Psoas muscle (tissue), 8 donors: ENCODE measurements around the gene TFB2M. TPM values are rescaled to one million over a fixed set of nuclear protein-coding genes. Genes with fewer than 3 reads are reported as not detected.

Source experiments
- ATAC-seq, 4 donors: fragments of 200-7000 bp; cut with Tn5 transposase; one replicate each; pipeline ENCODE4 v1.9.1; 2020; ENCODE audit warnings: moderate library complexity in 3 of 4, mild to moderate bottlenecking in 2 of 4
- DNase-seq, 2 donors: peaks; one replicate each; pipeline ENCODE4 v3.0.0-alpha.2; 2020
- H3K27ac ChIP-seq: fragments of 200-600 bp; one replicate; pipeline ENCODE4 v1.8.0; 2022
- H3K27me3 ChIP-seq, 3 donors: fragments of 200-600 bp in 1 of 3; one replicate each; pipeline versions ENCODE4 v1.6.1 to v1.8.0; 2013 to 2022; ENCODE audit warnings: low read length in 2 of 3, mild to moderate bottlenecking in 2 of 3, moderate library complexity in 1 of 3; ENCODE audit not compliant: insufficient read depth in 3 of 3
- H3K36me3 ChIP-seq, 2 donors: fragments of 200-600 bp in 1 of 2; one replicate each; pipeline versions ENCODE4 v1.6.1 to v1.8.0; 2013 to 2022; ENCODE audit warnings: low read depth in 1 of 2, mild to moderate bottlenecking in 1 of 2, moderate library complexity in 1 of 2; ENCODE audit not compliant: insufficient read depth in 1 of 2
- H3K4me1 ChIP-seq: fragments of 200-600 bp; one replicate; pipeline ENCODE4 v1.8.0; 2022
- H3K4me3 ChIP-seq: fragments of 200-600 bp; one replicate; pipeline ENCODE4 v1.8.0; 2022; ENCODE audit warnings: mild to moderate bottlenecking
- H3K9me3 ChIP-seq: fragments of 200-600 bp; one replicate; pipeline ENCODE4 v1.8.0; 2022
- WGBS, 3 donors: extraction: QIAGEN DNeasy Blood & Tissue Kit; methylation state at CpG; one replicate each; pipeline versions ENCODE4 v1.1.6 to v1.1.7; 2013; 5-methylcytosine and 5-hydroxymethylcytosine counted together
- intact Hi-C, 2 donors: fragments of 100-400 bp; cut with DNase I; formaldehyde crosslinking; loops; one replicate each; pipeline versions ENCODE4 v1.11.0 to v1.14.2; 2022
- polyA plus RNA-seq, 3 donors: library from polyadenylated mRNA; stranded (reverse); fragments of 200-250 nt; gene quantifications; one replicate each; pipeline ENCODE4 v1.2.3, GENCODE V29; 2013
- total RNA-seq, 4 donors: library from RNA; stranded (reverse); fragmentation: NEBNext Ultra II Directional in 2 of 4; extraction: Animal tissue kit (Norgen Biotek cat#: 25700) in 2 of 4; gene quantifications; one replicate each; pipeline versions ENCODE4 v1.2.1 to v1.2.4, GENCODE V29; 2021 to 2023
- TF ChIP-seq, protein P1 (sequence below): fragments of 200-600 bp; IDR thresholded peaks from one replicate; pipeline ENCODE4 v1.8.0; 2022; ENCODE audit warnings: antibody characterized with exemption
- donor health status: healthy with polysubstance abuse.
- donor health status: DM: no; HTN: no; CAD: no; lungs with moderate emphysema.
- donor health status: Bipolar disorder and iron deficiency.
- donor health status: healthy.
- donor health status: DM: yes; HTN: yes; CAD: no.
- donor health status: DM: no; HTN: no; CAD: no.
- donor health status: DM: no; HTN: no; CAD: no.
- donor health status: DM: yes; HTN: yes; CAD: no.

Gene TFB2M
- total and polyA plus RNA-seq, 7 donors: 12.8 to 39.0 (median 19.3) TPM

DNA sequence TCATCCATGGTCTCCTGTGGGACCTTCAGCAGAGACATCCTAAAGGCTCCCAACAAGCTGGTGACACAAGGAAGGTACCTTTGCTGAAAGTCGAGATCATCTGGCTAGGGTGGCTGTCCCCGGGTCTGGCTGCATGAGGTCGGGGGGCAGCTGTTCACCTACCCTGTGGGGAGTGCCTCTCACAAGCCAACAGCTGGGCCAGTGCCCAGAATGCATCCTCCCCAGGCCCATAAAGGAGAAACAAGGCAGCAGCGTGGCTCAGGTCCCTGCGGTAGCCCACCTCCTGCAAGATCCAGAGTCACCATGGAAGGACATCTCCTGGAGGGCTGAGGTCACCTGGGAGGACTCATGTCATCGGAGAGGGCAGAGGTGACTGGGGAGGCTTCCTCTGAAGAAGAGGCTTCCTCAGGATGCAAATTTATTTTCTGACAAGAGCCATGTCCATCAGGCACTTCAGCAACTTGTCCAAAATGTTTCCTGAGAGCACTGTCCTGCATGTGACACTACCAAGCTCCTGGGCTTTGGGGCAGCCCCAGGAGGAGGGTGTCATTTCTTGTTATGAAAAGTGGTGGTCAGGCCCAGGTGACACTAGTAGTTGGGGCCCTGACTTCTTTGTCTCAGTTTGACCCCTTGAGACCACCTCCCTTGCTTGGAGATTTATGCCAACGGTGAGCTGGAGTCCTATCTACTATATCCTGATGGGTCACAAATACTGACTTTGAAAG, 52.3 kb downstream of the TFB2M start:
- TF ChIP-seq, protein P1, sequence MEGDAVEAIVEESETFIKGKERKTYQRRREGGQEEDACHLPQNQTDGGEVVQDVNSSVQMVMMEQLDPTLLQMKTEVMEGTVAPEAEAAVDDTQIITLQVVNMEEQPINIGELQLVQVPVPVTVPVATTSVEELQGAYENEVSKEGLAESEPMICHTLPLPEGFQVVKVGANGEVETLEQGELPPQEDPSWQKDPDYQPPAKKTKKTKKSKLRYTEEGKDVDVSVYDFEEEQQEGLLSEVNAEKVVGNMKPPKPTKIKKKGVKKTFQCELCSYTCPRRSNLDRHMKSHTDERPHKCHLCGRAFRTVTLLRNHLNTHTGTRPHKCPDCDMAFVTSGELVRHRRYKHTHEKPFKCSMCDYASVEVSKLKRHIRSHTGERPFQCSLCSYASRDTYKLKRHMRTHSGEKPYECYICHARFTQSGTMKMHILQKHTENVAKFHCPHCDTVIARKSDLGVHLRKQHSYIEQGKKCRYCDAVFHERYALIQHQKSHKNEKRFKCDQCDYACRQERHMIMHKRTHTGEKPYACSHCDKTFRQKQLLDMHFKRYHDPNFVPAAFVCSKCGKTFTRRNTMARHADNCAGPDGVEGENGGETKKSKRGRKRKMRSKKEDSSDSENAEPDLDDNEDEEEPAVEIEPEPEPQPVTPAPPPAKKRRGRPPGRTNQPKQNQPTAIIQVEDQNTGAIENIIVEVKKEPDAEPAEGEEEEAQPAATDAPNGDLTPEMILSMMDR: no peak
- Histone ChIP-seq H3K36me3 (no peaks in the 10 kb centered on the region), H3K27me3 (no peaks in the 10 kb centered on the region), H3K4me3 (no peak overlapping the region), H3K27ac (no peak overlapping the region), H3K4me1 (no peaks in the 10 kb centered on the region), H3K9me3 (peaks cover 26% of the 10 kb centered on the region)
- WGBS, 3 donors: 83 to 85% (median 85%) methylated on average over 7 of the region's 7 CpGs
- DNase-seq (no peak), ATAC-seq (no peak)
- intact Hi-C loops: no loop called here

- Histone ChIP-seq H3K27me3 (no peaks in the 10 kb centered on the region), H3K4me1 (no peaks in the 10 kb centered on the region), H3K36me3 (no peaks in the 10 kb centered on the region), H3K4me3 (no peak overlapping the region), H3K27ac (no peak overlapping the region), H3K9me3 (peaks cover 26% of the 10 kb centered on the region)
- TF ChIP-seq, protein P1: no peak
- ATAC-seq (no peak), DNase-seq (no peak)
- 77 to 87% (median 87%) methylated on average over 4 to 5 of the region's 5 CpGs for WGBS, 3 donors
- intact Hi-C loops: no loop called here
These were observed 53.0 kb downstream of the TFB2M start for GRCh38 chr1:246513041-246513440.

DNA sequence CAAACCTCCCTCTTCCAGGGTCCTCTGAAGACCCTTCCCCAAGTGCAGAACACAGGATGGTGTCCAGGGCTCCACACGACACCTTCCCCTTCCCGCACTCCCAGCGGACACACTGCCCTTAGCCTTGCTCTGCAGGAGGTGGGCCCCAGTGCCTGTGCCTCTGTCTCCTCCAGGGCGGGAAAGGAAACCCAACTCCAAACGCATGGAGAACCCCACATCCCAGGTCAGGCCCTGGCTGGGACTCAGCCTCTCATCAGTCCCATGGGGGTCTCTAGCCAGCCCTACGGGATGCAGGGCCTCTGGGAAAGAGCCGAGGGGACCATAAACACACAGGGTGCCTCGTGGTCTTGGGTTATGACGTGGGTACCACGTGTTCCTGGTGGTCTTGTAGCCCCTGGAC, 53.4 kb downstream of the TFB2M start:
- TF ChIP-seq, protein P1: no peak

DNA sequence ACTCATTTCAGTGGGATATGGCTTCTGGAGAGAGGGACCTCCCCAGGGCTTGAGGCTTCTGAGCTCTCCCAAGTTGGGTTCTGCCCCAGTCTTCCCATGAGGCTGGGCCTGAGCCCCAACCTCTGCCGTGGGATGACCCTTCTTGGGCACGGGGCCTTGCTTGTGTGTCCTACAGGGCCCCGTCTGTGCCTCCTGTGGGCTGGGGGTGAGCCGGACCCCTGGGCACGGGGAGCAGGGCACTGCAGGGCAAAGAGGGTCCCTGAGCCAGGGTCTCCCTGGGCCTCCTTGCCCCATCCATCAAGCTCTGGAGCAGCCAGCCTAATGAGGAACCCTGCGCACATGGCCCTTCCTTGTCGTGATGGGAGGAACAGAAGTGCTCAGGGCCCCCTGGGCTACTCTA, 53.8 kb downstream of the TFB2M start:
- peaks cover 26% of the 10 kb centered on the region for H3K9me3 ChIP-seq
- DNase-seq: no peak
- intact Hi-C loops: no loop called here
- TF ChIP-seq, protein P1: no peak
- H3K4me1 ChIP-seq: no peaks in the 10 kb centered on the region
- no peak overlapping the region for H3K4me3 ChIP-seq
- ATAC-seq: no peak
- H3K36me3 ChIP-seq: no peaks in the 10 kb centered on the region
- WGBS, 3 donors: 84 to 91% (median 90%) methylated on average over 7 of the region's 7 CpGs
- no peak overlapping the region for H3K27ac ChIP-seq
- no peaks in the 10 kb centered on the region for H3K27me3 ChIP-seq

More for the DNA sequence above, 53.4 kb downstream of the TFB2M start:
- Histone ChIP-seq H3K27me3 (no peaks in the 10 kb centered on the region), H3K9me3 (peaks cover 26% of the 10 kb centered on the region), H3K27ac (no peak overlapping the region), H3K4me3 (no peak overlapping the region), H3K4me1 (no peaks in the 10 kb centered on the region), H3K36me3 (no peaks in the 10 kb centered on the region)
- ATAC-seq (no peak), DNase-seq (no peak)
- intact Hi-C loops: no loop called here
- 83 to 87% (median 86%) methylated on average over 10 of the region's 10 CpGs for WGBS, 3 donors

DNA sequence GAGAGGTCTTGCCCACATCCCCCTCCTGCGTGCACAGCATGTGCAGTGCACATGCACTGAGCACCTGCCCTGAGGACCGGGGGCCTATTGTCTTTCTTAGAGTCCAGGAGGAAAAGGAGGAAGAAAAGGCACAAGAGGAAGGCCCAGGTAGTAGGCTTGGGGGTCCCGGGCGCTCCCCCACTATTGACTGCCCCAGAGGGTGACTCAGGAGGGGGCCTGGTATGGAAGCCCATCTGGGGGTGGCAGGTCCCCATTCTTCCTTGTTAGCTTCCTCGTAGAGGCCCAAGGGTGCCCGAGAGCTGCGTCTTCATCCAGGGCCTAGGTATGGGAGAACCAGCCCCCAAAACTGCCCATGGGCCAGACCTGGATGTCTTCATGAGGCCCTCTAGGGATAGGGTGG, 54.9 kb downstream of the TFB2M start:
- TF ChIP-seq, protein P1: no peak
- H3K36me3 ChIP-seq: no peaks in the 10 kb centered on the region
- no peak overlapping the region for H3K27ac ChIP-seq
- 91 to 98% (median 95%) methylated on average over 6 to 7 of the region's 7 CpGs for WGBS, 3 donors
- peaks cover 22% of the 10 kb centered on the region for H3K9me3 ChIP-seq
- no peak for DNase-seq
- no peak overlapping the region for H3K4me3 ChIP-seq
- ATAC-seq: no peak
- intact Hi-C loops: no loop called here
- no peaks in the 10 kb centered on the region for H3K27me3 ChIP-seq
- peaks cover 2% of the 10 kb centered on the region for H3K4me1 ChIP-seq
